ENCODE results near the gene GRK5.

The GRK5 gene

DNA sequence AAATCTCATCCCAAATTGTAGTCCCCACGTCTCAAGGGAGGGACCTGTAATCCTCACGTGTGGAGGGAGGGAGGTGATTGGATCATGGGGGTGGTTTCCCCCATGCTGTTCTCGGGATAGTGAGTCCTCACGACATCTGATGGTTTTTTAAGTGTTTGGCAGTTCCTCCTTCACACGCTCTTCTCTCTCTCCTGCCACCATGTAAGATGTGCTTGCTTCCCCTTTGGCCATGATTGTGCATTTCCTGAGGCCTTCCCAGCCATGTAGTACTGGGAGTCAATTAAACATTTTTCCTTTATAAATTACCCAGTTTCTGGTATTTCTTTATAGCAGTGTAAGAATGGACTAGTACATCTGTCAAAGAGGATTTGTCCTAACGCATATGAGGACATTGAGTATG is 275.6 kb downstream of the GRK5 start:
- no peak for DNase-seq (ENCODE audit: low spot score)

DNA sequence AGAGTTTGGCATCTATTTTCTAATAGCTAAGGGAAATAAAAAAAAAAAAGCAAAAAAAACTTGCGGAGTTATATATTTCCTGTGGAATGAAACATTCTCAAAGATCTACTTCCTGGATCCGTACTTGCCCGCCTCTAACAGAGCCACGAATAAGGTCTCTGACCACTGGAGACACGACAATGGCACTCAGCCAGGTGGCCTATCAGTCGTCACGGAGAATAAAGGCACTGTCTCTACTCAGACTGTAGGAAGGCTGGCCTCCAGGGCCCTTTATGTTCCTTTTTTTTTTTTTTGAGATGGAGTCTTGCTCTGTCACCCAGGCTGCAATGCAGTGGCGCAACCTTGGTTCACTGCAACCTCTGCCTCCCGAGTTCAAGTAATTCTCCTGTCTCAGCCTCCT is 276.5 kb downstream of the GRK5 start:
- DNase-seq (ENCODE audit: low spot score) = no peak

DNA sequence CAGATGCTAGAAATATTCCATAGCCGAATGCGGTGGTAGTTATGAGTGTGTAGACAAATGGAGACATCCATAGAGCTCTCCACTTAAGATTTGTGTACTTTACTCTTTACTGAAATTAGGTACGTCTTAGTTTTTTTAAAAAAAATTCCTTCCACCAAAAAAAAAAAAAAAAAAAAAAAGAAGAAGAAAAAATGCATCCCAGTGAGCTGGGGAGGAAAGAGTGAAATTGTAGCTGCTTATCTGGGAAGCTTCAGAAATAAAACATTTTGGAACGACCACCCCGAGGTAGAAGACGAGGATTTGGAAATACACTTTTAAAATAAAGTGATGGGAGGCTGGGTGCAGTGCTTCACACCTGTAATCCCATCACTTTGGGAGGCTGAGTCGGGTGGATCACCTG is 281.3 kb downstream of the GRK5 start:
- no peak for DNase-seq (ENCODE audit: low spot score)

DNA sequence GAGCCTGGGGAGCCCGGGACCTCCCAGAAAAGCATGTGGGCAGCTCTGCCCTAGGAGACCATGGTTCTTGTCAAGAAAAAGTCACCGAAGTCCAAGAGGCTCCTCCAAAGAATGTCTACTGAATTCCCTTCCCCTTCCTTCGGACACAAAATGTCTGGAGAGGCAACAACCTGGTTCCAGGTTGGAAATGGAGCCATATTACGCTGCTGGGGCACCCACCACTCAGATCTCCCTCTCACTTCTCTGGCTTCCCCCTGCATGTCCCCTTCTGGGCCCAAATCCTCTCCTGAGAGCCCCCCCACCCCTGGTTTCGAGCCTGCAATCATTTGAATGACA is 282.6 kb downstream of the GRK5 start:
- DNase-seq (ENCODE audit: low spot score) = no peak

DNA sequence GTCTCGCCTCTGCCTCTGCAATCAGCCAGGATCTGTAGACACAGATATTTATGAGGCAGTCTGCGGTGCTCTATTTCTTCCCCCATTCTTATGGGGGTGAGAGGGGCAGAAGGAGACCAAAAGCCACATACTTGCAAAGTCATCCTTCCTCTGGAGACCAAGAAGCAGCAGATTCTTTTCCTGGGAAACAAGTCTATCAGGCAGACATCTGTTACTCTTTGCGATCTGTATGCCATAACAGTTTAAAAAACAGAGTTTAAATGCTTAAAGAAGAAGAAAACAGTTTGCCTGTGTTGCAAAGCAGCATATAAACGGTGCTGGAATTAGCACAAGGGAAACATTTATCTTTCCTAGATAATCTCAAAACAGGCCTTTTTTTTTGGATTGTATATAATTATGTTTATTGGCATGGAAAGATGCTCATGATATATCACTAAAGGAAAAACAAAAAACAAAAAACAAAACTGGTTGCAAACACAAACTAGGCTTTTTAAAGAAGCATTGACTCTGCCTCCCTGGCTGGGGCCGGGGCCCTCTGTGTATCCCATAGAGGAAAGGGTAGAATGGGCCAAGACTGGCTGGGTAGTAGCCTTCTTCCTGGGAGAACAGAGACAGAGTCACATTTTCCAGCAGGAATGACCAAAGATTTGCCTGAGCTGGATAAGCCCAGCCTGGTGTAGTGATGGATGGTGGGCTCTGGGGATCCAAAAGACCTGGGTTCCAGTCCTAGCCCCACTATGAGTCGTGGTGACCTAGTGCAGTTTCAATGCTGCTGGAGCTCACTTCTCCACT is 284.8 kb downstream of the GRK5 start:
- DNase-seq (ENCODE audit: low spot score) = no peak

DNA sequence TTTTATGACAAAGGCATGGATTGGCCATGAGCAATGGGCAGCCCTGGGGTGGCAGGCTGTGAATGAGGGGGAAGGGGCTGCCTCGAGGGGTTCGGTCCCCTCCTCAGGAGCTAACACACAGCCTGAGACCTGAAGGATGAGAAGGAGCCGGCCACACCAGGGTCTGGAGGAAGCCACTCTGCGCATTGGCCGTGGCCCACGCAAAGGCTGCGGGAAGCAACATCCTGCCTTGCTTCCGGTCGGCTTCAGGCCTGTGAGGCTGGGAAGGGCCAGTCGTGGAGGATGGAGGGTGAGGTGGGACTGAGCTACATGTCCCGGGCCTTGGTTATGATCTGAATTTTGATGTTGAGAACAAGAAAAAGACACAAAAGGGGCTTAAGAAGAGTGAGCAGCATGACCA is 285.8 kb downstream of the GRK5 start:
- no peak for DNase-seq (ENCODE audit: low spot score)

DNA sequence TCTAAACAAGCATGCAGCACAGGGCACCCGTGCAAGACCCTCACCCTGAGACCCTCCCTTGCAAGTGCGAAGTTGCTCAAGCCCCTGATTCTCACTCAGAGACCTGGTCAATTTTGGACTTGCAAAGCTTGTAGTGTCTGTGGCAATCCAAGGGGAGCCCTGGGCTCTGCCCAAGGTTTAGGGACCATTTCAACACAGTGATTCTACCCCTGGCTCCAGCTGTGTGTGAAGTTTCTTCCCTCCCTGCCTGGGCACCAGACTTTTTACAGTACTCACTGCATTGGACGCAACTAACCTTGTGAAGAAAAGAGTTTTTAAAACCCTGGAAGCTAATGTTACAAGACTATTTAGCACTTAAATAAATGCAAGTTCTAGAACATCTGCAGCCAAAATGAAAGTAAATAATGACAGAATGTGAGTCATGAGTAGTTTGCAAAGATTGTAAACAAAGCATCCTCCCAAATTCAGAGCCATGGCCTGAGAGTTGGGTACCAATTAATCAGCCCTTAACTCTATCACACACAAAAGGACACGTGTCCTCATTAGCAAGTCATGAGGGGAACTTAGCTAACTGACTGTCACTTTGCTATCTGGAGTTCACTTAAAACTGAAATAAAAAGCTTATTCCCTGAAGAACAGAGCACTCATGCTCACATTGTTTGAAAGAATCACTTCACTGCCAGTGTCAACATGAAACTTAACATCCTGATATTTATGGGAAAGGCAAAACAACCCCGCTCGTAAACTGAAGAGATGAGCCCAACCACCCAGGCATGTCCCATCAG is 287.1 kb downstream of the GRK5 start:
- no peak for DNase-seq (ENCODE audit: low spot score)

DNA sequence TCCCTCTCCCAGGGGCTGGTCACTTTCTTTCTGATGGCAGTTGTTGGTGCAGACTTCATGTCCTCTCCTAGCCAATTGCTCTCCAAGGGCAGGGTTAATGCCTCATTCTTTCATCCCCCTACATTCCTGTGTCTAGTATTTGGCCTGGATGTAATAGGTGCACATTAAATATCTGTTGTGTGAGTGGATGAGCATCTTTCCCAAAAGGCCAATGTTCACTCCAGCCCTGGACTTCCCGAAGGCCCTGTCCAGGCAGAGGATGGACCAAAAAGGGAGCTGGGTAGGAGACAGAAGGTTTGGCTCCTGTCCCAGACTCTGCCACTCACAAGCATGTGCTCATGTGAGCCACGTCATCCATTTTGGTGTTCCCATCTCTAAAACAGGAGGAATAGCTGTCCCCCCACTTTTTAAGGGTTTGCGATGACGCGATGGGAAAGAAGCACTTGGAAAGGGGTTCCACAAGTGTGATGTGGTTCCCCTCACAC is 287.7 kb downstream of the GRK5 start:
- no peak for DNase-seq (ENCODE audit: low spot score)

DNA sequence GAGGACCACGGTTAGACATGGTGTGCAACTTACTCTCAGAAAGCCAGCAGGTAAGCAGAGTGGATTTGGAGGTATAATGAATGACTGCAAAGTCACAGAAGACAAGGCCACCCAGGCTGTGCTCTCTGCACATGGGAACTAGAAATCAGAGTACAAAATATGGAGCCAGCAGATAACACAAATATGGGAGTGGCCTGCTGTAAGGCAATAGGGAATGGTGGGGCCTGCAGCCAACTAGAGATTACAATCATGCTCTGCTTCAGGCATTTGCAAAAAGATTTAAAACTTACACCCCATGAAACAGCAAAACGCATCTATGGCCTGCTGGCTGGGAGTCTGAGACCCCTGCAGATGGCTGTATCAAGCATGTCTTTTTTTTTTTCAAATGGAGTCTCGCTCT is 288.2 kb downstream of the GRK5 start:
- no peak for DNase-seq (ENCODE audit: low spot score)

DNA sequence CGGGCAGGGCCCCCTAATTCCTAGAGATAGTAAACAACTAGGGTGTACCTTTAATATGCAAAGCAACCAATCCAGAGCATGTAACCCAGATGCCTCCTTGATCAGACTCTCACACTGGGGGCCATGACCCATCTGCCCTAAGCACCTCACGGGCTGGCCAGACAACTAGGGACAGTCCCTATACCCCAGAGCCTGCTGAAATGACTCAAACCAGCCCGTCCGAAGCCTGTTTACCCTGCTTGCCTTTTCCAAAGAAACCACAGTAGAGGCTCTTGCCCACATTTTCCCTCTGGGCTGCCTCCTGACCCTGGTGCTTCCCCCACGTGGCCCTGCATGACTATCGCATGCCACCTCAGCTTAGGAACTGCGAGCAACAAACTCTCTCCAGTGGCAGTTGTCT is 288.9 kb downstream of the GRK5 start:
- no peak for DNase-seq (ENCODE audit: low spot score)

DNA sequence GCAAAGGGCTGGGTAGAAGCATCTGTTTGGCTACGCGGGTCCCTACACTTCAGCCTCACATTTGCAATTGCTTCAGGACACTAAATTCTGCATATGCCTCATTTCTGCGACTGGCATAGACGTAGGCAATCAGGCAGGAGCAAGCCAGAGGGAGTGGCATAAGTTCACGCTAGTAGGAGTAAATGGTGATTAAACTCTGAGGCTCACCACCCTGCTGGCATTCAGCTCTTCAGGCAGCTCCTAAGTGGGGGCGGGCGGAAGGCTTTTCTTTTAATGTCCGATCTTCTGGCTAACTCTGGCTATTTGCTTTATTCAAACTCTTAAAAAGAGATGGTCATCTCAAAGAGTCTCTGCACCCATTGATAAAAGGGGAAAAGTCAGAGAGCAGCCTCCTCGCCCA is 289.9 kb downstream of the GRK5 start:
- DNase-seq (ENCODE audit: low spot score) = no peak

DNA sequence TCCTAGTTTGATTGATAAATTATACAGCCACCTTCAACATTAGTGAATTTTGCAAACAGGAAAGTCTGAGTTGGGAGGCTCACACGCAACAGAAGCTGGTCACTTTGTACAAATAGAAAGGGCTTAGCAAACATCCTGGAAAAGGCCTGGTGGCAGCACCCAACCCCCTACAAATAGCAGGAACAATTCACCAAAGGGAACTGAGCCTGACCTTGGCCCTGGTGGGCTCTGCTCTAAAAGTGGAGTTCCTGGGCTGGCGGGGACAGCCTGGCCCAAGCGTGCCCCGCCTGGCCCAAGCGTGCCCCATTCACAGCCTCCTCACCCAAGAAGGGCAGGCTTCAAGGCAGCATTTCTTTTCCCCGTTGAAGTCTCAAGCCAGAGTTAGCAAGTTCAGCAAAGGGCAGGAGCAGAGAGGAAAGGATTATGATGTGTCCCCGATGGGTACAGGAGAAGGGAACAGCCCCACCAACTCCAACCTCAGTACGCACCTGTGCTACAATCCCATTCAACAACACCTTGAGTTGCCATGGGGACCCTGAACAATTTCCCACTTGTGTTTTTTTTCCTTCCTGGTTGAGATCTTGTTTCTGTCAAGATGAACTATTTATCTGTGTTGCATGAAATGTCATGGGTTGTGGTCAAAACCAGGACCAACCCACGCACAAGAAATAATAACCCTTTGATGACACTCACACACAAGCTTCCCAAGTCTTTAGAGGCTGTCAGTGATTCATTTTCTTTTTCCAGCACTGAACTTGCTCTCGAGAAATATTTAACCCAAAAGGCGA is 291.7 kb downstream of the GRK5 start:
- no peak for DNase-seq (ENCODE audit: low spot score)

DNA sequence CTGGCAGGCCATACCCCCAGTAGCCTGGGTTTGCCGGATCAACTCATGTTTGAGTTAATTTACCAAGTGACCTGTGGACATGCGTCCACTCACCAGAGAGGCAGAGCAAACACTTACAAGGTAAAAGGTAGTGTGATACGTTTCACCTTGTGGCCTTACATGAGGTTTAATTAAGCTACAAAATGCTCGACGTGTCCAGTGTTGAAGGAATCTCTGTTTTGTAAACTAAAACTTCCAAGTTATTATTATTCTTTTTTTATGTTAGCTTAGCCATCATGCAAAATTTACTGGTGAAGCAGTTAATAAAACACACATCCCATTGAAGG is 292.3 kb downstream of the GRK5 start:
- no peak for DNase-seq (ENCODE audit: low spot score)

DNA sequence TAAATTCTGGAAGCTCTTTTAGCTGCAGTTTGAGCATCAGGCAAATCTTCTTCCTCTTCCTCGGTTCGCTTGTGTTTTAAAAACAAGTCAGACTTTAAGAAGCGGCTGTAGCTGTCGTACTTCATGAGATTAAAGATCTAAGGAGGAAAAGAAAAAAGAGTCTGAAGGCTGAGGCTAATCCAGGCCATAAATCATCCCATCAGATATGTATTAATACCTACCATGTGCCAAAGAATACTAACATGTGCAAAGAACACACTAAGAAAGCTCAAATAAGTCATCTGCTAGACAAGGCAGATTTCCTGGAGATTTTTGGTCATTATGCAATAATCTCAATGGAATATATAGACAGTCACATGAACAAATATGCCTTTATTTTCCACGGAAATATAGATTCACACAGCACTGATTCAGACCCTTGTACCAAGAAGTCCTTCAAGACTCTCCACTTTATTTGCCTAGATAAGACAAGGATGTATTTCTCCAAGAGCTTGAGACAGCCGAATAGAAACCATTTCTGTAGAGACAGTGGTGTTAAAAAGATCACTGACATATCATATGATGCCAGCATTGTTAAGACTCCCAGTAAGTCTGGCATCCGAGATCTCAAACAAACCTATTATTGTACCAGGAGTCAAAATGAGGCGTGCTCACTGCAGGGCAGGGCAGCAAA is 292.9 kb downstream of the GRK5 start:
- DNase-seq (ENCODE audit: low spot score) = no peak

DNA sequence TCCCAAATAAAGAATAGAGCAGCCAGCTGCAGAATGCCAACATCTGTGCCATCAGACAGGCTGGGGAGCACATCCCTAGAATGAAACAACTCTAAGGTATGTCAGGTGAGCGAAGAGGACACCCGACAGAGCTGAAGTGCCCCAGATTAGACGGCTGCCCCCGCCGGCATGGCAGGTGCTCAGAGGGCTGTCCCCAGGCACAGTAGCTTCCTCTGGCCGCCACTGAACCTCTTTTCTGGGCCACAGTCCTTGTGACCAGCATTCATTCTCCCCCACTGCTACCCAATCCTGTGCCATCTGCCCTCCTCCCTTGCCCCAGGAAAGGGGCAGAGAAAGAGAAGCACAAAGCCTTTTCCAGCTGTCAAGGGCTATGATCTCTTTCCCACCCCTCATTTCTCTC is 293.4 kb downstream of the GRK5 start:
- no peak for DNase-seq (ENCODE audit: low spot score)

DNA sequence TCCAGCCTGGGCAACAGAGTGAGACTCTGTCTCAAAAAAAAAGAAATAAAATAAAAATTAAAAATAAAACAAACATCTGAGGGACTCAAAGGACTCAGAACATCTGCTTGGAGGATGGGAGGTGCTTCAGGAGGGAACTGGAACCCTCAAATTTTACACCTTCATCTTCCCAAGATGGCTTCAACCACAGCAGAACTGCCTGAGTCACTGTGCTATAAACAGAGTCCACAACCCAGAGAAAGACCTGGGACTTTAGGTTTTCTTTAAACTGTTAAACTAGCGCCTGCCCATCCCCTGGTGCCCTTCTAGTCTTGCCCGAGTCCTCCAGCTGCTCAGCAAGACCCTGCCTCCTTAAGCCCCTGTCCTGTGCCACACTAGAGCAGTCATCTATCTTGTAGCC is 294.3 kb downstream of the GRK5 start:
- no peak for DNase-seq (ENCODE audit: low spot score)

DNA sequence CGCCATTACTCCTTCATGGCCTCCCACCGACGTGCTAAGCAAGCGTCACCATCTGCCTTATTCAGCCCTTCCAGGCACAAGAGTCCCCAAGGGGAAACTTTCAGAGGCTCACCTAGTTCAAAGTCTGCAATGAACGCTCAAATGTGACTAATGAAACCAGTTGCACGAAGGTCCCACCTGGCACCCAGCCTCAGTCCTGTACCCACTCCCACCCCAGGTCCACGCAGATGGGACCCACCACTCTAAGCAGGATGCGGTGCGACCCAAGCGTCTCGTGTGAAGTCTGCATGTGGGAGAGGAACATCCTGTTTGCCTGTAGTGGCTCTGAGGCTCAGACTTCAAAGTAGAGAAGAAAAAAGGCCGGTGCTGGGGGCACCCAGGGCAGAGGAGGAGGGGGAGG is 294.8 kb downstream of the GRK5 start:
- no peak for DNase-seq (ENCODE audit: low spot score)

DNA sequence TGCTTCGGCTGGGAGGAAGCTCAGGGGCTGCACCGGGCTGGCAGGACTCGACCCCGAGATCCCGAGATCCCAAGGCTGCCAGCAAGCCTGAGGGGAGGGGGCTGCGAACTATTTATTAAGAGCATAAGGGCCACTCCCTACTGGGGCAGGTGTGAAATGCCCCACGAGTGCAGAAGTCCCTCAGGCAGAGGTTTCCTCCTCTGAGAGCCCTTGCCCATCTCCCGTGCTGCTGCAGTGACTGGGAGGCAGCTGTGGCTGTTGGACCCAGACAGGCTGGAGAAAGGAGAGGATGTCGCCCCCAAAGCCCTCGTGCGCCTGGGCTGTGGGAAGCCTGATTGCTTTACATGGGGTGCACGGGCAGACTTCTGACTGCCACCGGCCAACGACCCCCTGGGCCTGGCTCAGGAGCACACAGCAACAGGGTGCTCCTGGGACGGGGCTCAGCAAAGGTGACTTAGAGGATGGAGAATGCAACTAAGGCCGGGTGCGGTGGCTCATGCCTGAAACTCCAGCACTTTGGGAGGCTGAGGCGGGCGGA is 295.3 kb downstream of the GRK5 start:
- no peak for DNase-seq (ENCODE audit: low spot score)

DNA sequence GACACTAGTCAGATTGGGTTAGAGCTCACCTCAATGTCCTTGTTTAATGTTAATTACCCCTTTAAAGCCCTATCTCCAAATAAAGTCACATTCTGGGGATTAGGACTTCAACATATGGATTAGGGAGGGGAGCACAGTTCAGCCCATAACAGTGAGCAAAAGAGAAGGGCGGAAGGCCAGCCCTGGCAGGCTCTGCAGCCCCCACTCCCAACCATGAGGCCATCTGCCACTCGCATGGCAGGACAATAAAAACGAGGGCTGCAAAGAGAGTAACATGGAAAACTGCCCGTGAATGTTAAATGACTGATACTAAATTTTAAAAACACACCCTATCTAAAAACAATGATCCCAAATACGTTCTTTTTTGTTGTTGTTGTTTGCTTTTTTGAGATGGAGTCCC is 296.4 kb downstream of the GRK5 start:
- DNase-seq (ENCODE audit: low spot score) = no peak

DNA sequence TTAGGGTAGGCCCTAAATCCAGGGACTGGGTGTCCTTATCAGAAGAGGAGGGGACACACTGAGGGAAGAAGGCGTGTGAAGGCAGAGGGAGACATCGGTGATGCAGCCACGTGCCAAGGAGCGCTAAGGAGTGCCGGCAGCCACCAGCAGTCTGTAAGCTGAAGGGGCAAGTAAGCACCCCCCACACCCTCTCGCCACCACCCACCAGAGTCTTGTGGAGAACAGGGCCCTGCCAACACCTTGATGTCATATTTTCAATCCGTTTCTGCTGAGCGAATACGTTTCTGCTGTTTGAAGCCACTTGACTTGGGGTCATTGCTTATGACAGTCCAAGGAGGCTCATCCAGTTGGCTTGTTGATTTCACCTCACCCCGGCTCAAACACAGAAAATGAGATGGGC is 297.3 kb downstream of the GRK5 start:
- DNase-seq (ENCODE audit: low spot score) = no peak

DNA sequence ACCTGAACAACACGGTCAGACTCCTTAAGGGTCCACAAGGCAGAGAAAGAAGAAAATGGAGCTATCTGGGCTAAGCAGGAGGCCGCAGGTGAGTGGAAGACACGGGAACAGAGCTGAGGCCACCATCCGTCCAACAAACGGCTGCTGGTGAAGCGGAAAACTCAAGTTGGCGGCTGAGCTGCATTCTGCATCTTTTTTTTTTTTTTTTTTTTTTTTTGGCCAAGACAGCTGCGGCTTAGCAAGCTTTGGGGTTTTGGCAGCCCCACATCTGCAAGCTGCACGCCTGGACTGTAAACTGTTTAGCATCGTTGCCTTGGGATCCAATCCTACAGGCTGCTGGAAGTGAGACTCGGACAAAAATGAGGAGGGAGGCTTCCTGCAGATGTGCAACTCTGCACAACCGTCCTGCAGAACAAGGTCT is 297.8 kb downstream of the GRK5 start:
- no peak for DNase-seq (ENCODE audit: low spot score)
